ENCODE data around the gene PLCL2.
"Not testable (repeated sequence)": the region's sequence is repeated elsewhere in the genome, so short reads cannot be mapped to it uniquely, and the experiment has no call there.

Gene PLCL2

DNA sequence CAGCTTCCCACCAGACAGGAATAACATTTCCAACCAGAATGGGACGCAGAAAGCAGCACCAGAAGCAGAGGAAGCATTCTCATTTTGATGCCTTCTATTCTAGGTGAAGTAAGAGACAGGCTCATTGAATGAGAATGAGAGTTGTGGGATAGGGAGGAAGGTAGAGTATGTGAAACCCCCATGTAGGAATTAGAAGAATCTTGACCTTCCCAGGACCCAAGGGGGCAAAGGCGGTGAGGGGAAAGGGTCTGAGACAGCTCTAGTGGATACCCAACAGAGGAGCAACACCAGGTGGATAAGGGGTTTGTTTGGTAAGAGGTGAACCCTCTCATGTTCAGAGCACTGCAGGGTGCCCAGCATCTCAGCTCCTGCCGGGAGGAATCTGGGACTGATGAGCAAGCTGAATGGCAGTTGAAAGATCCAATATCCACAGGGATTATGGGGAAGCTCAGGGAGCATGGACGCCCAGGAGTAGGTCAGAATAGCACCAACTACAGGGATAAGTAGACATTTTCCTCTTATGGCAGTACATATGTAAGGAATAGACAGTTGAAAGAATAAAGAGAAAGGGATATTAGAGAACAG, 77.0 kb downstream of the PLCL2 start:
- Histone ChIP-seq H3K9ac (no peak overlapping the region), H3K79me2 (ENCODE audit: insufficient read depth, low read depth) (peaks cover 9% of the 10 kb centered on the region; the same call in 1 of the 2 replicates), H2AFZ (ENCODE audit: low read depth) (no peak overlapping the region), H3K27me3 (ENCODE audit: insufficient read depth, low read depth) (no peaks in the 10 kb centered on the region), H3K27ac (no peak overlapping the region), H4K20me1 (ENCODE audit: insufficient read depth) (no peaks in the 10 kb centered on the region), H3K36me3 (ENCODE audit: insufficient read depth) (no peaks in the 10 kb centered on the region), H3K4me1 (ENCODE audit: low read depth, poor library complexity, severe bottlenecking) (no peaks in the 10 kb centered on the region), H3K4me2 (no peak overlapping the region), H3K4me3 (IDR thresholded peaks at IDR 0.05; ENCODE audit: insufficient read depth, low read depth, low read length) (no peak overlapping the region)
- TF ChIP-seq, protein P1, sequence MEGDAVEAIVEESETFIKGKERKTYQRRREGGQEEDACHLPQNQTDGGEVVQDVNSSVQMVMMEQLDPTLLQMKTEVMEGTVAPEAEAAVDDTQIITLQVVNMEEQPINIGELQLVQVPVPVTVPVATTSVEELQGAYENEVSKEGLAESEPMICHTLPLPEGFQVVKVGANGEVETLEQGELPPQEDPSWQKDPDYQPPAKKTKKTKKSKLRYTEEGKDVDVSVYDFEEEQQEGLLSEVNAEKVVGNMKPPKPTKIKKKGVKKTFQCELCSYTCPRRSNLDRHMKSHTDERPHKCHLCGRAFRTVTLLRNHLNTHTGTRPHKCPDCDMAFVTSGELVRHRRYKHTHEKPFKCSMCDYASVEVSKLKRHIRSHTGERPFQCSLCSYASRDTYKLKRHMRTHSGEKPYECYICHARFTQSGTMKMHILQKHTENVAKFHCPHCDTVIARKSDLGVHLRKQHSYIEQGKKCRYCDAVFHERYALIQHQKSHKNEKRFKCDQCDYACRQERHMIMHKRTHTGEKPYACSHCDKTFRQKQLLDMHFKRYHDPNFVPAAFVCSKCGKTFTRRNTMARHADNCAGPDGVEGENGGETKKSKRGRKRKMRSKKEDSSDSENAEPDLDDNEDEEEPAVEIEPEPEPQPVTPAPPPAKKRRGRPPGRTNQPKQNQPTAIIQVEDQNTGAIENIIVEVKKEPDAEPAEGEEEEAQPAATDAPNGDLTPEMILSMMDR (conservative IDR thresholded peaks at IDR 0.05; ENCODE audit: low read depth, low read length) = no peak

DNA sequence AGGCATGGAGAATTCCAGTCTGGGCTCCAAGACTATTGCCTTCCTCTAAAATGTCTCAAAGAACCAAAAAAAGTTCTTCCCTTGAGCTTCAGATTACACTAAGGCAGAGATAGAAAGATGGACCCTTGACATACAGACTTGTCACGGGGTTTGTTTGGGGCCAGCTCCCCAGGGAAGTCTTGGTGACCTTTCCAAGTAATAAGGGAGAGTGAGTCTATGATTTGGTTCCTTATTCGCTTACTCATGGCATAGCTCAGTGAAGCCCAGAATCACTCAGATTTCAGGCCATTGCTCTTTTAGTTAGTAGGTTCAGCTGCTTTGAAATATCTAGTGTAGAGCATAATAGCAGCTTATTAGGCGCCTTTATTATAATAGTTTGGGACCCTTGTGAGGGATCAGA, 90.3 kb downstream of the PLCL2 start:
- Histone ChIP-seq H3K4me1 (ENCODE audit: low read depth, poor library complexity, severe bottlenecking) (no peaks in the 10 kb centered on the region), H3K4me3 (IDR thresholded peaks at IDR 0.05; ENCODE audit: insufficient read depth, low read depth, low read length) (no peak overlapping the region), H2AFZ (ENCODE audit: low read depth) (no peak overlapping the region), H3K27me3 (ENCODE audit: insufficient read depth, low read depth) (no peaks in the 10 kb centered on the region), H4K20me1 (ENCODE audit: insufficient read depth) (no peaks in the 10 kb centered on the region), H3K4me2 (no peak overlapping the region), H3K27ac (no peak overlapping the region), H3K36me3 (ENCODE audit: insufficient read depth) (no peaks in the 10 kb centered on the region), H3K9ac (no peak overlapping the region), H3K79me2 (ENCODE audit: insufficient read depth, low read depth) (peaks cover 25% of the 10 kb centered on the region; the same call in 1 of the 2 replicates)
- TF ChIP-seq, protein P1 (conservative IDR thresholded peaks at IDR 0.05; ENCODE audit: low read depth, low read length) = no peak

DNA sequence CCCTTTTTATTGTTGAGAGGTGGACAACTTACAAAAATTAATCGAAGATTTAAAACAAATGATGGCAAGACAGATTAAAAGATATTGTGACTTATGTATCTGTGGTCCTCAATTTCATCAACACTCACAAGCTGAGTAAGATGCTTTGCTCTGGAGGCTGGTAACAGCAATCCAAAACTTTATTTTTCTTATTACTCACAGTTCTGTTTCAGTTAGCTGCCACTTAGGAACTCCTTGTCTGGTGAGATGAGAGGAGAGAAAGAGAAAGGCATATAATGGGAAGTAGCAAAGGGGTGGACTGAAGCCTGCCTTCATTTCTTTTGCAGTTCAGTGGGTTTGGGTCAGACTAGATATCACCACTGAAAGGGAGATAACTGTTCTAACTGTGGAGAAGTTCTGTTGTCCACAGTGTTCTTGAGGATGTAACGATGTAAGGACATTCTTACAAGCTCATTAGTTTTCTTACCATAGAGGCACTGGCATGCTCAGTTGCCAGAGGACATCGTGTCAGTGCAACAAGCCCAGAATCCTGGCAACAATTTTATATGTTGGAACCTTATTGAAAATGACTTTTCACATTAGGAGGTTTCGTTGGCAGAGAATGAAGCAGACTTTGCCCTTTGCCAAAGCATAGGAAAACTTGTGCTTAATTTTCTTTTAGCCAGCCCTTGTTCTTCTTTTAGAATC, 93.6 kb downstream of the PLCL2 start:
- Histone ChIP-seq H4K20me1 (ENCODE audit: insufficient read depth) (no peaks in the 10 kb centered on the region), H3K4me1 (ENCODE audit: low read depth, poor library complexity, severe bottlenecking) (no peaks in the 10 kb centered on the region), H3K9ac (no peak overlapping the region), H2AFZ (ENCODE audit: low read depth) (no peak overlapping the region), H3K36me3 (ENCODE audit: insufficient read depth) (no peaks in the 10 kb centered on the region), H3K79me2 (ENCODE audit: insufficient read depth, low read depth) (peaks cover 24% of the 10 kb centered on the region; the same call in 1 of the 2 replicates), H3K27me3 (ENCODE audit: insufficient read depth, low read depth) (no peaks in the 10 kb centered on the region), H3K4me3 (IDR thresholded peaks at IDR 0.05; ENCODE audit: insufficient read depth, low read depth, low read length) (no peak overlapping the region), H3K4me2 (no peak overlapping the region), H3K27ac (no peak overlapping the region)
- TF ChIP-seq, protein P1 (conservative IDR thresholded peaks at IDR 0.05; ENCODE audit: low read depth, low read length) = no peak

DNA sequence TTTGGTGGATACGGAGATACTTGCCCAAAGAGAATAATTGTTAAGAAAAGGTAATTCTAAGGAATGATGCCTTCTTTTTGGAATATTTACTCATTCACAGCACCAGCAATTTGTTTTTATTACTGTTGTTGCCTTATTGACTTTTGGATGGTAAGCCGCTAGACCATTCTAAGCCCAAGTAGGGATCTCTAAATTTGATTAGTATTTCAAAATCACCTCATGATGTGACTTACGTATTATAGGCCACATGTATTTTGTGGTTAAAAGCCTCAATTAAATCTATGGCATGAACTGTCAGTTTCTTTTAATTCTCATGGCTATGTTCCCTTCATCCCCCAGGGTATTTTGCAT, 94.1 kb downstream of the PLCL2 start:
- no peaks in the 10 kb centered on the region for H3K4me1 ChIP-seq (ENCODE audit: low read depth, poor library complexity, severe bottlenecking)
- H3K27me3 ChIP-seq (ENCODE audit: insufficient read depth, low read depth) = no peaks in the 10 kb centered on the region
- H2AFZ ChIP-seq (ENCODE audit: low read depth) = no peak overlapping the region
- peaks cover 19% of the 10 kb centered on the region; the same call in 1 of the 2 replicates for H3K79me2 ChIP-seq (ENCODE audit: insufficient read depth, low read depth)
- TF ChIP-seq, protein P1 (conservative IDR thresholded peaks at IDR 0.05; ENCODE audit: low read depth, low read length) = no peak
- no peaks in the 10 kb centered on the region for H4K20me1 ChIP-seq (ENCODE audit: insufficient read depth)
- no peak overlapping the region for H3K9ac ChIP-seq
- H3K27ac ChIP-seq = no peak overlapping the region
- no peak overlapping the region for H3K4me2 ChIP-seq
- no peak overlapping the region for H3K4me3 ChIP-seq (IDR thresholded peaks at IDR 0.05; ENCODE audit: insufficient read depth, low read depth, low read length)
- H3K36me3 ChIP-seq (ENCODE audit: insufficient read depth) = no peaks in the 10 kb centered on the region

DNA sequence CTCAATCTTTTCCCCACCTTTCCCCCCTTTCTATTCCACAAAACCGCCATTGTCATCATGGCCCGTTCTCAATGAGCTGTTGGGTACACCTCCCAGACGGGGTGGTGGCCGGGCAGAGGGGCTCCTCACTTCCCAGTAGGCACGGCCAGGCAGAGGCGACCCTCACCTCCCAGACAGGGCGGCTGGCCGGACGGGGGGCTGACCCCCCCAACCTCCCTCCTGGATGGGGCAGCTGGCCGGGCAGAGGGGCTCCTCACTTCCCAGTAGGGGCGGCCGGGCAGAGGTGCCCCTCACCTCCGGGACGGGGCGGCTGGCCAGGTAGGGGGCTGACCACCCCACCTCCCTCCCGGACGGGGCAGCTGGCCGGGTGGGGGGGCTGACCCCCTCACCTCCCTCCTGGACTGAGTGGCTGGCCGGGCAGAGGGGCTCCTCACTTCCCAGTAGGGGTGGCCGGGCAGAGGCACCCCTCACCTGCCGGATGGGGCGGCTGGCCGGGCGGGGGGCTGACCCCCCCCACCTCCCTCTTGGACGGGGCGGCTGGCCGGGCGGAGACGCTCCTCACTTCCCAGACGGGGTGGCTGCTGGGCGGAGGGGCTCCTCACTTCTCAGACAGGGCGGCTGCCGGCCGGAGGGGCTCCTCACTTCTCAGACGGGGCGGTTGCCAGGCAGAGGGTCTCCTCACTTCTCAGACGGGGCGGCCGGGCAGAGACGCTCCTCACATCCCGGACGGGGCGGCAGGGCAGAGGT, 95.2 kb downstream of the PLCL2 start:
- not testable (repeated sequence) for H3K27me3 ChIP-seq (ENCODE audit: insufficient read depth, low read depth); H3K4me2 ChIP-seq; H3K36me3 ChIP-seq (ENCODE audit: insufficient read depth); H4K20me1 ChIP-seq (ENCODE audit: insufficient read depth); H3K9ac ChIP-seq; H2AFZ ChIP-seq (ENCODE audit: low read depth); H3K27ac ChIP-seq; H3K4me1 ChIP-seq (ENCODE audit: low read depth, poor library complexity, severe bottlenecking); H3K4me3 ChIP-seq (IDR thresholded peaks at IDR 0.05; ENCODE audit: insufficient read depth, low read depth, low read length)
- peaks cover 16% of the 10 kb centered on the region; the same call in 1 of the 2 replicates for H3K79me2 ChIP-seq (ENCODE audit: insufficient read depth, low read depth)

DNA sequence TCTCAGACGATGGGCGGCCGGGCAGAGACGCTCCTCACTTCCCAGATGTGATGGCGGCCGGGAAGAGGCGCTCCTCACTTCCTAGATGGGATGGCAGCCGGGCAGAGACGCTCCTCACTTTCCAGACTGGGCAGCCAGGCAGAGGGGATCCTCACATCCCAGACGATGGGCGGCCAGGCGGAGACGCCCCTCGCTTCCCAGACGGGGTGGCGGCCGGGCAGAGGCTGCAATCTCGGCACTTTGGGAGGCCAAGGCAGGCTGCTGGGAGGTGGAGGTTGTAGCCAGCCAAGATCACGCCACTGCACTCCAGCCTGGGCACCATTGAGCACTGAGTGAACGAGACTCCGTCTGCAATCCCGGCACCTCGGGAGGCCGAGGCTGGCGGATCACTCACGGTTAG, 95.8 kb downstream of the PLCL2 start:
- not testable (repeated sequence) for H3K4me2 ChIP-seq; H3K27ac ChIP-seq; H4K20me1 ChIP-seq (ENCODE audit: insufficient read depth); H3K4me1 ChIP-seq (ENCODE audit: low read depth, poor library complexity, severe bottlenecking); H2AFZ ChIP-seq (ENCODE audit: low read depth); H3K36me3 ChIP-seq (ENCODE audit: insufficient read depth); H3K4me3 ChIP-seq (IDR thresholded peaks at IDR 0.05; ENCODE audit: insufficient read depth, low read depth, low read length); H3K9ac ChIP-seq; H3K27me3 ChIP-seq (ENCODE audit: insufficient read depth, low read depth)
- H3K79me2 ChIP-seq (ENCODE audit: insufficient read depth, low read depth) = peaks cover 16% of the 10 kb centered on the region; the same call in 1 of the 2 replicates
